Fibroblast of lung (primary cell): ENCODE results near the gene GADL1. TPM values are rescaled to one million over a fixed set of nuclear protein-coding genes. Genes with fewer than 3 reads are reported as not detected.

ENCODE experiments used
- DNase-seq, 2 donors: peaks; one replicate each; pipeline versions ENCODE4 v3.0.0 to v3.0.0-alpha.2; 2010; ENCODE audit warnings: low read depth in 2 of 2
- H2AFZ ChIP-seq: 2 replicates; pipeline ENCODE4 v1.5.1; 2012; ENCODE audit warnings: low read length, control low read depth, inconsistent platforms
- H3K27ac ChIP-seq: 2 replicates; pipeline ENCODE4 v1.5.1; 2011; ENCODE audit warnings: low read length, control low read depth; ENCODE audit not compliant: insufficient read depth
- H3K27me3 ChIP-seq: 2 replicates; pipeline ENCODE4 v1.5.1; 2011; ENCODE audit warnings: mild to moderate bottlenecking, low read length; ENCODE audit not compliant: control insufficient read depth, insufficient read depth
- H3K36me3 ChIP-seq: 2 replicates; pipeline ENCODE4 v1.5.1; 2011; ENCODE audit warnings: low read length; ENCODE audit not compliant: control insufficient read depth, insufficient read depth
- H3K4me1 ChIP-seq: 2 replicates; pipeline ENCODE4 v1.5.1; 2011; ENCODE audit warnings: low read length; ENCODE audit not compliant: control insufficient read depth, insufficient read depth; ENCODE audit errors: extremely low read depth
- H3K4me2 ChIP-seq: 2 replicates; pipeline ENCODE4 v1.5.1; 2011; ENCODE audit warnings: low read length, control low read depth; ENCODE audit not compliant: insufficient read depth; ENCODE audit errors: extremely low read depth
- H3K4me3 ChIP-seq, 4 experiments: fragments of 200-600 bp in 1 of 4; sonication (generic) in 1 of 4; replicated peaks in 1 of 4; 2 replicates each; pipeline ENCODE4 v1.5.1; 2011 to 2016; ENCODE audit warnings: low read length in 4 of 4, low read depth in 3 of 4, mild to moderate bottlenecking in 3 of 4, control low read depth in 2 of 4, inconsistent platforms in 1 of 4, mixed read lengths in 1 of 4; ENCODE audit not compliant: insufficient read depth in 1 of 4; ENCODE audit errors: control extremely low read depth in 1 of 4
- H3K79me2 ChIP-seq: 2 replicates; pipeline ENCODE4 v1.5.1; 2012; ENCODE audit warnings: mild to moderate bottlenecking, low read length, inconsistent platforms; ENCODE audit not compliant: control insufficient read depth, insufficient read depth
- H3K9ac ChIP-seq: 2 replicates; pipeline ENCODE4 v1.5.1; 2011; ENCODE audit warnings: mild to moderate bottlenecking, low read length, control low read depth; ENCODE audit not compliant: insufficient read depth
- H3K9me3 ChIP-seq: 2 replicates; pipeline ENCODE4 v1.5.1; 2012; ENCODE audit warnings: low read depth, low read length; ENCODE audit not compliant: control insufficient read depth, insufficient read depth
- H4K20me1 ChIP-seq: 2 replicates; pipeline ENCODE4 v1.5.1; 2011; ENCODE audit warnings: low read length; ENCODE audit not compliant: control insufficient read depth, insufficient read depth; ENCODE audit errors: extremely low read depth
- EZH2 ChIP-seq: IDR thresholded peaks from 2 replicates; pipeline ENCODE4 v1.5.1; 2012; ENCODE audit warnings: low read length, control low read depth, mild to moderate bottlenecking; ENCODE audit errors: missing control alignments
- polyA plus RNA-seq, 2 donors: library from polyadenylated mRNA; depleted of rRNA in 1 of 2; stranded (reverse) in 1 of 2; unstranded in 1 of 2; fragments of >200 nt; gene quantifications; 2 replicates each; pipeline ENCODE4 v1.2.1, GENCODE V29; 2011 to 2012; ENCODE audit warnings: missing spikeins in 1 of 2
- total RNA-seq: library from RNA; depleted of rRNA; stranded (reverse); fragments of >200 nt; gene quantifications from 2 replicates; pipeline ENCODE4 v1.2.1, GENCODE V29; 2014
- TF ChIP-seq, protein P1 (sequence below), 2 donors: IDR thresholded peaks in 1 of 2; conservative IDR thresholded peaks in 1 of 2; 1 replicate in 1 of 2; 2 replicates in 1 of 2; pipeline ENCODE4 v1.5.1; 2011 to 2012; ENCODE audit warnings: low read length in 2 of 2, control low read depth in 1 of 2, inconsistent platforms in 1 of 2, low read depth in 1 of 2, mild to moderate bottlenecking in 1 of 2

Gene GADL1
- total and polyA plus RNA-seq, 2 donors (not counting 1 experiment from before 2014, with no cell fraction given): 0.18 to 3.6 TPM

DNA sequence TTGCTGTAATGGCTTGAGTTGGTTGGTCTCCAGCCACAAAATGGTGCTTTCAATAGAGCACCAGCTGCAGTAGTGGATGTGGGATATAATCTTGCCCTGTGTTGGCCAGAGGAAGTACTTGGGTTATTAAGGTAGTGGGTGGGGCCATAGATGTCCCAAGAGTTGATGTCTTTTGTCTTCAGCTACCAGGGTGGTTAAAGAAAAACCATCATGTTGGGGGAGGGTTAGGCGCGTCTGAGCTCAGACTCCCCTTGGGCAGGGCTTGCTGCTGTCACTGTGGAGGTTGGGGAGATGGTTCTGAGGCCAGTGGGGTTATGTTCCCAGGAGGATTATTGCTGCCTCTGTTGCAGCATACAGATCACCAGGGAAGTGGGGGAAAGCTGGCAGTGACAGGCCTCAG lies 46.9 kb upstream of the GADL1 start:
- Histone ChIP-seq H3K27me3 (no peaks in the 10 kb centered on the region), H3K36me3 (no peaks in the 10 kb centered on the region)
- TF ChIP-seq, protein P1, sequence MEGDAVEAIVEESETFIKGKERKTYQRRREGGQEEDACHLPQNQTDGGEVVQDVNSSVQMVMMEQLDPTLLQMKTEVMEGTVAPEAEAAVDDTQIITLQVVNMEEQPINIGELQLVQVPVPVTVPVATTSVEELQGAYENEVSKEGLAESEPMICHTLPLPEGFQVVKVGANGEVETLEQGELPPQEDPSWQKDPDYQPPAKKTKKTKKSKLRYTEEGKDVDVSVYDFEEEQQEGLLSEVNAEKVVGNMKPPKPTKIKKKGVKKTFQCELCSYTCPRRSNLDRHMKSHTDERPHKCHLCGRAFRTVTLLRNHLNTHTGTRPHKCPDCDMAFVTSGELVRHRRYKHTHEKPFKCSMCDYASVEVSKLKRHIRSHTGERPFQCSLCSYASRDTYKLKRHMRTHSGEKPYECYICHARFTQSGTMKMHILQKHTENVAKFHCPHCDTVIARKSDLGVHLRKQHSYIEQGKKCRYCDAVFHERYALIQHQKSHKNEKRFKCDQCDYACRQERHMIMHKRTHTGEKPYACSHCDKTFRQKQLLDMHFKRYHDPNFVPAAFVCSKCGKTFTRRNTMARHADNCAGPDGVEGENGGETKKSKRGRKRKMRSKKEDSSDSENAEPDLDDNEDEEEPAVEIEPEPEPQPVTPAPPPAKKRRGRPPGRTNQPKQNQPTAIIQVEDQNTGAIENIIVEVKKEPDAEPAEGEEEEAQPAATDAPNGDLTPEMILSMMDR (conservative IDR thresholded peaks at IDR 0.05 in 1 of 2, IDR thresholded peaks at IDR 0.05 in 1 of 2; ENCODE audit: low read depth in 1 of 2, low read length in 2 of 2): no peak
- TF ChIP-seq EZH2: no peak

DNA sequence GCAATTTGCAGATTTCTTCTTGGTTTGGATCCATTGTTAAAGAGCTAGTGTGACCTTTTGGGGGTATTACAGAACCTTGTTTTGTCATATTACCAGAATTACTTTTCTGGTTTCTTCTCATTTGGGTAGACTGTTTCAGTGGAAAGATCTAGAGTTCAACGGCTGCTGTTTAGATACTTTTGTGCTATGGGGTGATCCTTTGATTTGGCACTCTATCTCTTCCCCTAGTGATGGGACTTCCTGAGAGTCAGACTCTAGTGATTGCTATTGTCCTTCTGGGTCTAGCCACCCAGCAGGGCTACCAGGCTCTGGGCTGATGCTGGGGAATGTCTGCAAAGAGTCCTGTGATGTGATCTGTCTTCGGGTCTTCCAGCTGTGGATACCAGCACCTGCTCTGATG lies 46.3 kb upstream of the GADL1 start:
- H3K4me3 ChIP-seq: no peak overlapping the region
- H3K27me3 ChIP-seq: no peaks in the 10 kb centered on the region
- no peak overlapping the region for H2AFZ ChIP-seq
- H3K79me2 ChIP-seq: no peaks in the 10 kb centered on the region
- no peak overlapping the region for H3K4me2 ChIP-seq
- no peaks in the 10 kb centered on the region for H3K36me3 ChIP-seq
- no peaks in the 10 kb centered on the region for H3K4me1 ChIP-seq
- no peaks in the 10 kb centered on the region for H3K9me3 ChIP-seq
- no peak overlapping the region for H3K27ac ChIP-seq
- H3K9ac ChIP-seq: no peak overlapping the region
- no peaks in the 10 kb centered on the region for H4K20me1 ChIP-seq
- no peak for DNase-seq
- no peak for TF ChIP-seq EZH2
- TF ChIP-seq, protein P1 (conservative IDR thresholded peaks at IDR 0.05 in 1 of 2, IDR thresholded peaks at IDR 0.05 in 1 of 2; ENCODE audit: low read depth in 1 of 2, low read length in 2 of 2): no peak

More for the DNA sequence above, 46.9 kb upstream of the GADL1 start:
- no peak overlapping the region for H3K9ac ChIP-seq
- no peak for DNase-seq
- H3K4me3 ChIP-seq: no peak overlapping the region
- H4K20me1 ChIP-seq: no peaks in the 10 kb centered on the region
- no peak overlapping the region for H3K27ac ChIP-seq
- H3K79me2 ChIP-seq: no peaks in the 10 kb centered on the region
- H2AFZ ChIP-seq: no peak overlapping the region
- H3K4me2 ChIP-seq: no peak overlapping the region
- H3K4me1 ChIP-seq: no peaks in the 10 kb centered on the region
- no peaks in the 10 kb centered on the region for H3K9me3 ChIP-seq

DNA sequence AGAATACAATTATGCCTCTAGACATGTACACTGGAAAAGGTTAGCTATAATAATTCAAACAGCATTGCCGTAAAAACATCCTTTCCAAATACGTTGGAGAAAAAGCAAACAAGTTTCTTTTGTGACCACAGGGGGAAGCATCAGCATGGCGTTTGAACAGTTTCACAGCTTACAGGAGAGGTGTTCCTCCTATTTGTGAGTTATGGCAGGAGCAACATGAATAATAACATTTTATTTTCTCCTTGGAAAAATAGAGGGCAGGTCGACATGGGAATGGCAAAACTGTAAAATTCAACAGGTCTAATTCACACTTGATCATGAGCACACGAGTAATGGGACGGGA lies 39.7 kb upstream of the GADL1 start:
- Histone ChIP-seq H3K36me3 (no peaks in the 10 kb centered on the region), H3K79me2 (no peaks in the 10 kb centered on the region), H3K9ac (no peak overlapping the region), H3K27me3 (no peaks in the 10 kb centered on the region), H3K27ac (no peak overlapping the region), H3K4me2 (peak overlapping the region; percentile 72), H3K4me1 (no peaks in the 10 kb centered on the region), H2AFZ (peak overlapping the region; percentile 58), H3K4me3 (no peak overlapping the region), H3K9me3 (no peaks in the 10 kb centered on the region), H4K20me1 (no peaks in the 10 kb centered on the region)
- TF ChIP-seq, protein P1 (conservative IDR thresholded peaks at IDR 0.05 in 1 of 2, IDR thresholded peaks at IDR 0.05 in 1 of 2; ENCODE audit: low read depth in 1 of 2, low read length in 2 of 2): peak; percentile 62 to 75
- no peak for TF ChIP-seq EZH2
- peak; percentile 48 to 77 for DNase-seq
